Measurements from ENCODE around the gene UGT1A6. TPM values are rescaled to one million over a fixed set of nuclear protein-coding genes. Genes with fewer than 3 reads are reported as not detected.
A peak's percentile ranks its signal among the peaks of the same experiment; 100 is the strongest.
"Not testable (repeated sequence)": the region's sequence is repeated elsewhere in the genome, so short reads cannot be mapped to it uniquely, and the experiment has no call there.

Gene UGT1A6
- total RNA-seq, 1 donor from 2014 or later = not detected

- no peak for ATAC-seq
- intact Hi-C loops (cut with DNase I) = loop anchor here (10.0 kb wide), 1 partner anchor 113 kb away; no protein-coding TSS in a partner anchor
These were observed 15.4 kb downstream of the UGT1A6 start for GRCh38 chr2:233707940-233708644.

GRCh38 chr2:233708942-233709341 is 16.3 kb downstream of the UGT1A6 start:
- no peak for ATAC-seq
- DNase-seq (ENCODE audit: low spot score) = no peak
- intact Hi-C loops (cut with DNase I) = loop anchor here (10.0 kb wide), 1 partner anchor 114 kb away; no protein-coding TSS in a partner anchor

More at GRCh38 chr2:233707940-233708644, 15.4 kb downstream of the UGT1A6 start:
- DNase-seq (ENCODE audit: low spot score) = no peak

DNA sequence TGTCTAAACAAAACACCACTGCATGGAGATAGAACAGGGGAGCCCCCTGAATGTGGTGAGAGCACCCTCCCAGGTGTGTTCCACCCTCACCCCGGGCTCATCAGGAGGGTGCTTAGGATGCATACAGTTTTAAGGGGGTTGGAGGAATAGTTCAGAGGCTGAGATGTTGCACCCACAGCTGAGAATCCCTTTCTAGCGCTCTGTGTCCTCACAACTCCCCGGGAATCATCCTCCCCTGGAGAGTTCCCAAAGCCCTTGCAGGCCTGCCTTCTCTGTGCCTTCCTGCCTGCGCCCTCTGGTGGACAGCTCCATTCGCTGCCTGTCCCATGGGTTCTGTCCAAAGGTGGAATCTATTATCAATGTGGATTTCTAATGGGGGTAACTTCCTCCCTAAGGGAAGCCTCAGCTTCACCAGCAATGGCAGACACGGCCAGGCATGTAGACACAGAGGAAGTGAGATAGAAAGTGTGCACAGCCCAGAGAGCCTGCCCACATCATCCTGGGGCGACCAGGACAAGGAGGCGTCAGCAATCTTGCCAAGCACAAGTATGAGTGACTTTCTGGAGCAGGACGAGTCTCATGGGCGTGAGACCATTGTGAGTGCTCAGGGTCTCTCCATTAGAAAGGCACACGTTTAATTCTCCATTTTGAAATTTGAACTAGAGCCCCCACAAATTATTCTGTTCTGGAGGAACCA is 18.8 kb downstream of the UGT1A6 start:
- DNase-seq (ENCODE audit: low spot score) = peak; percentile 81
- intact Hi-C loops (cut with DNase I) = no loop called here
- no peak for ATAC-seq

GRCh38 chr2:233712611-233713261 is 20.0 kb downstream of the UGT1A6 start, which contains the start of gene UGT1A5:
Gene UGT1A5 (plus strand): TSS chr2:233712907. CDS start chr2:233712992, 85 bp downstream.
- intact Hi-C loops (cut with DNase I) = no loop called here

DNA sequence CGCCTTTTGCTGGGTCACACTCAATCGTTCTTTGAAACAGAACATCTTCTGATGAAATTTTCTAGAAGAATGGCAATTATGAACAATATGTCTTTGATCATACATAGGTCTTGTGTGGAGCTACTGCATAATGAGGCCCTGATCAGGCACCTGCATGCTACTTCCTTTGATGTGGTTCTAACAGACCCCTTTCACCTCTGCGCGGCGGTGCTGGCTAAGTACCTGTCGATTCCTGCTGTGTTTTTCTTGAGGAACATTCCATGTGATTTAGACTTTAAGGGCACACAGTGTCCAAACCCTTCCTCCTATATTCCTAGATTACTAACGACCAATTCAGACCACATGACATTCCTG is 20.5 kb downstream of the UGT1A6 start:
- intact Hi-C loops (cut with DNase I) = no loop called here
- no peak for DNase-seq (ENCODE audit: low spot score)
- ATAC-seq = no peak

More at GRCh38 chr2:233712611-233713261, 20.0 kb downstream of the UGT1A6 start, which contains the start of gene UGT1A5:
- ATAC-seq (no peak), DNase-seq (ENCODE audit: low spot score) (no peak)

DNA sequence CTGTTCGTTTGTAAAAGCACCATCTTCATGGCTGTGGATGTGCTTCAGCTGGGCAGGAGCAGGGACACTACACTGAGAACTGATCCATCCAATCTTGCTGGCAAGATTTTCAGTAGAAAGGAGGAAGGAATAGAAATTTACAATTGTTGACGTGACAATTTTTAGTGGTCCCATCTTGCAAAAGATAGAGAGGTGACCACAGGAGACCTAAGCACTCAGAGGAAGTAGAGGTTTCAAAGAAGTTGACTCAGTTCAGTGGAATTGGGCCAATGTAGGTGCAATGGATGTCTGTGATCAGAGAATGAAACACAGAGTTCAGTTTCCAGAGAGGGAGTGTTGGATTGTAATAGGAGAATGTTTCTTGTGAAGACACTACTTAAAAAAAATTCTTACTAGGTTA is 21.4 kb downstream of the UGT1A6 start:
- ATAC-seq (no peak), DNase-seq (ENCODE audit: low spot score) (no peak)
- intact Hi-C loops (cut with DNase I) = no loop called here

- intact Hi-C loops (cut with DNase I) = no loop called here
- ATAC-seq = no peak
These were observed 25.9 kb downstream of the UGT1A6 start, which contains the start of gene UGT1A4 for GRCh38 chr2:233718552-233718951. Gene UGT1A4 (plus strand): TSS chr2:233718736. CDS start chr2:233718821, 85 bp downstream.

DNA sequence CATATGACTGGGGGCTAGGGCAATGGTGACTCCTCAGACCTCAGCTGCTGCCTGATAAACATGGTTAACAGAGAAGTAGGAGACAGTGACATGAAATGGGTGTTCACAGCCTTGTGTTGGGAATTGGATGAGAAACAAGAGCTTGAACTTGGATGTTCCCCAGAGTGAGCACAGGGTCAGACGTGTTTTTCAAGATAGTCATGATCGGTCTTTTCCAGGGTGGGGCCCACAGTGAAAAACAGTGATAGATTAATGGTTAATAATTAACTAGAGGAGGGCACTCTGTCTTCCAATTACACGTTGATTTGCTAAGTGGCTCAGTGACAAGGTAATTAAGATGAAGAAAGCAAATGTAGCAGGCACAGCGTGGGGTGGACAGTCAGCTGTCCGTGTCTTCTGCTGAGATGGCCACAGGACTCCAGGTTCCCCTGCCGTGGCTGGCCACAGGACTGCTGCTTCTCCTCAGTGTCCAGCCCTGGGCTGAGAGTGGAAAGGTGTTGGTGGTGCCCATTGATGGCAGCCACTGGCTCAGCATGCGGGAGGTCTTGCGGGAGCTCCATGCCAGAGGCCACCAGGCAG is 36.1 kb downstream of the UGT1A6 start, which contains the start of gene UGT1A3:
Gene UGT1A3 (plus strand): TSS at position 320 of the 579 bp plus-strand sequence. CDS start 85 bp downstream, at position 405.
- DNase-seq (ENCODE audit: low spot score) = no peak
- ATAC-seq = no peak
- intact Hi-C loops (cut with DNase I) = no loop called here

More at GRCh38 chr2:233718552-233718951, 25.9 kb downstream of the UGT1A6 start, which contains the start of gene UGT1A4:
- no peak for DNase-seq (ENCODE audit: low spot score)

DNA sequence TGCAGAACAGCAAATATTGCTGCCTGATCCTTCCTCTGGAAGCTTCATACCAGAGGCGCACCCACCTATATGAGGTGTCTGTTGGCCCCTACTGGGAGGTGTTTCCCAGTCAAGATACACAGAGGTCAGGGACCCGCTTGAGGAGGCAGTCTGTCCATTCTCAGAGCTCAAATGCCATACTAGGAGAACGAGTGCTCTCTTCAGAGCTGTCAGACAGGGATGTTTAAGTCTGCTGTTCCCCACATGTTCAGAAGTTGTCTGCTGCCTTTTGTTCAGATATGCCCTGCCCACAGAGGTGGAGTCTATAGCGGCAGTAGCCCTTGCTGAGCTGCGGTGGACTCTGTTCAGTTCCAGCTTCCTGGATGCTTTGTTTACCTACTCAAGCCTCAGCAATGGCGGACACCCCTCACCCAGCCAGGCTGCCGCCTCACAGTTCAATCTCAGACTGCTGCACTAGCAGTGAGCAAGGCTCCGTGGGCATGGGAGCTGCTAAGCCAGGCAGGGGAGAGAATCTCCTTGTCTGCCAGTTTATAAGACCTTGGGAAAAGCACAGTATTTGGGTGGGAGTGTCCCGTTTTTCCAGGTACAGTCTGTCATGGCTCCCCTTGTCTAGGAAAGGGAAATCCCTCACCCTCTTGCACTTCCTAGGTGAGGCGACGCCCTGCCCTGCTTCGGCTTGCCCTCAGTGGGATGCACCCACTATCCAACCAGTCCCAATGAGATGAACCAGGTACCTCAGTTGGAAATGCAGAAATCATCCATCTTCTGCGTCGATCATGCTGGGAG is 44.4 kb downstream of the UGT1A6 start:
- ATAC-seq; DNase-seq (ENCODE audit: low spot score); intact Hi-C loops (cut with DNase I): not testable (repeated sequence)

GRCh38 chr2:233740870-233741269 is 48.2 kb downstream of the UGT1A6 start:
- intact Hi-C loops (cut with DNase I) = no loop called here
- DNase-seq (ENCODE audit: low spot score) (no peak), ATAC-seq (no peak)

- ATAC-seq (no peak), DNase-seq (ENCODE audit: low spot score) (no peak)
- intact Hi-C loops (cut with DNase I) = no loop called here
These were observed 51.0 kb downstream of the UGT1A6 start for GRCh38 chr2:233743464-233744259.

GRCh38 chr2:233745073-233745755 is 52.5 kb downstream of the UGT1A6 start:
- ATAC-seq = no peak
- intact Hi-C loops (cut with DNase I) = no loop called here
- no peak for DNase-seq (ENCODE audit: low spot score)

GRCh38 chr2:233745838-233746237 is 53.1 kb downstream of the UGT1A6 start:
- intact Hi-C loops (cut with DNase I); ATAC-seq; DNase-seq (ENCODE audit: low spot score): not testable (repeated sequence)

DNA sequence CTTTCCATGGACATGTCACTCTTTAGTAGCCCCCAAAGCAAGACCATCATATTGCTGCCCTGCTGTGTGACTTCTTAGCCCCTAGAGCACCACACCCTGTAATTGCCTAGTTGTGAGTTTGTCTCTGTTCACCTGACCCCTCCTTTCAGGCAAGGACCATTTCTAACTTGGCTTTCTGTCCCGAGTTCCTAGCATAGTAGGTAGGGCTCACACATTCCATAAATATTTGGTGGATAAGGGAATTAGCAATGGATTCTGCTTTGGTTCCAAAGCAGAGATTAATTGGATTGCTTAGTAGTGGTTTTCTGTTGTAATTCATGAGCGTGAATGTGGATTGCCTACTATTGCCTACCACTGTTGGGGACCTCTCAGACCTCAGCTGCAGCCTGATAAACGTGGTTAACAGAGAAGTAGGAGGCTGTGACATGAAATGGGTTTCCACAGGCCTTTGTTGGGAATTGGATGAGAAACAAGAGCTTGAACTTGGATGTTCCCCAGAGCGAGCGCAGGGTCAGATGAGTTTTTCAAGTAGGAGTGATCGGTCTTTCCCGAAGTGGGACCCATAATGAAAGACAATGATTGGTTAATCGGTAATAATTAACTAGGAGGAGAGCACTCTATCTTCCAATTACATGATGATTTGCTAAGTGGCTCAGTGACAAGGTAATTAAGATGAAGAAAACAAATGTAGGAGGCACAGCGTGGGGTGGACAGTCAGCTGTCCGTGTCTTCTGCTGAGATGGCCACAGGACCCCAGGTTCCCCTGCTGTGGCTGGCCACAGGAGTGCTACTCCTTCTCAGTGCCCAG is 54.0 kb downstream of the UGT1A6 start:
- DNase-seq (ENCODE audit: low spot score) = no peak
- no peak for ATAC-seq
- intact Hi-C loops (cut with DNase I) = no loop called here

- ATAC-seq = no peak
- intact Hi-C loops (cut with DNase I) = no loop called here
- no peak for DNase-seq (ENCODE audit: low spot score)
These were observed 54.5 kb downstream of the UGT1A6 start for GRCh38 chr2:233747283-233747544.

DNA sequence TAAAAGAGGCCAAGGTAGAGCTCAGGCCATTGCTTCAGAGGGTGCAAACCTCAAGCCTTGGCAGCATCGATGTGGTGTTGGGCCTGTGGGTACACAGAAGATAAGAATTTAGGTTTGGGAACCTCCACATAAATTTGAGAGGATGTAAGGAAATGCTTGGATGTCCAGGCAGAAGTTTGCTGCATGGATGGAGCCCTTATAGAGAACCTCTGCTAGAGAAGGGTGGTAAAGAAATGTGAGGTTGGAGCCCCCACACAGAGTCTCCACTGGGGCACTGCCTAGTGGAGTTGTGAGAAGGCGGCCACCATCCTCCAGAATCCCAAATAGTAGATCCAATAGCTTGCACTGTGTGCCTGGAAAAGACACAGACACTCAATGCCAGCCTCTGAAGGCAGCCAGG is 58.0 kb downstream of the UGT1A6 start:
- intact Hi-C loops (cut with DNase I); ATAC-seq; DNase-seq (ENCODE audit: low spot score): not testable (repeated sequence)

All from sciatic nerve (tissue), 2 donors.